8988T (cell line): Measurements from ENCODE around the gene PPP1R14C.
"Not testable (repeated sequence)": the region's sequence is repeated elsewhere in the genome, so short reads cannot be mapped to it uniquely, and the experiment has no call there.

Source experiments
- DNase-seq: peaks from one replicate; pipeline ENCODE4 v3.0.0; 2011

PPP1R14C gene

DNA sequence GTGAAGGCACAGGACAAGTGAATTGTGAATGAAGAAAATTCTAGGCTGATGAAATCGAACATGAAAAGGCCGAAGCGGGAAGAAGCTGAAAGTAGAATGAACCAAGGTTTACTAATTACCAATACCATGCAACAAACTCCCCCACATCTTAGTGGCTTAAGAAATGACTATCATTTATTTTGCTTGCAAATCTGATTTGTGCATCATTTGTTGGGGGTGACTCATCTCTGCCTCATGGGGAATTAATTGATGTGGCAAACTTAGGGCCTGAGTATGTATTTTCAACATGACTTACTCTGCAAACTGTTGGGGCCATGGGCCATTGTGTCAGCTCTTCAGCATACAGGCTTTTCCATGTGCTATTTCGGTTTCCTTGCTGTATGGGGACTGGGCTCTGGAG, 26.8 kb downstream of the PPP1R14C start:
- DNase-seq, result no peak

DNA sequence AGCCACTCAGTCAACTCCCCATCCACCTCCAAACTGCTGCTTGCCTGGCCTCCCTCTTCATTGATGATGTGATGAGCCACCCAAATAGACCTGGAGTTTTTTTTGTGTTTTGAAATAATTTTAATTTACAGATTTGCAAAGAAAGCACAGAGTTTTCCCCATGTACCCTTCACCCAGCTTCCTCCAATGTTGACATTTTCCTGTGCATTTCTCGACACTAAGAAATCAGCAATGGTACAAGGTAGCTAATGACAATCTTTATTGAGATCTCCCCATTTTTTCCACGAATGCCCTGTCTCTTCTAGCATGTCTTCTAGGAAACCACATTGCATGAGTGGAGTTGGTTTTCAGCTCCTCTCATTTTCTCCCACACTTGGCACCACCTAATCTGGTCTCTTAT, 30.1 kb downstream of the PPP1R14C start:
- no peak for DNase-seq

DNA sequence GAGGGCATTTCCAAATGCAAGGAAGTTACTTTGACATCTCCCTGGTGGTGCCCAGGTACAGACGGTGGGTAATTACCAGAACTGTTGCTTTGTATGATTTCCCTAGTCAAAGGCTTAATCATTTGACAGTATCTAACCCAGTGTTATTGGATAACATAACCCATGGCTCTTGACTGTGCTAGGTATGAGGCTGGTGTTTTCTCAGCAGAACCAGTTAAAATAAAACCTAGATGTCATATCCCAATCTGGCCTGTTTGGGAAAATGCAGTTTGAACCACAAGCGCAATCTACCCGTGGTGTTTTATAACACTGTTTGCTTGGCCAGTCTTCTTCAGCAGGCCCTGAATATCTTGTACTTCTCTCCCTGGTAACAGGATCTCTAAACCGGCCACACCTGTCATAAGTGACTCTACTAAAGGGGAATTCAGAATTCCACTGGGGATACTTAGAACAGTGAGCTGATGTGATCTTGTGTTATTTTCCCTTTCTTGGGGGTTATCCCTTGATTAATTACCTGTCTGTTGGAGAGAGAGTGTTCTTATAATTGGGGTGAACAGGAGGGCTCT, 32.8 kb downstream of the PPP1R14C start:
- no peak for DNase-seq

DNA sequence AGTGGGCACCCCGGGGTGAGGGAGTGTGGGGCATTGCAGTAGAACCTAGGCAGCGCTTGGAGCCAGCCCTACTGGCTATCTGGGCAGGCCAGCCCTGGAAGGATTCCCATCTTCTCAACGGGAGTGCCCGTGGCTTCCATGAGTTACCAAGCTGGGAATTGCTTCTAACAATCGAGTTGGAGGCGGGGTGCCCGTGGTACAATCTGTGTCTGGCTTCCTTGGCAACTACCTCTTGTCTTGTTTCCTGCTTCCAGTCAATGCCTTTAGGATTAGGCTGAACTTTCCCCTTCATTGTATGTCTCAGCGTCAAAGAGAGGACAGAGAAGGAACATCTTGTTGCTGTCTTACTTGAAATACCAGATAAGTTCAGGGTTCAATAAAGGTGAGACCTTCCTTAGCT, 33.3 kb downstream of the PPP1R14C start:
- DNase-seq, result no peak

DNA sequence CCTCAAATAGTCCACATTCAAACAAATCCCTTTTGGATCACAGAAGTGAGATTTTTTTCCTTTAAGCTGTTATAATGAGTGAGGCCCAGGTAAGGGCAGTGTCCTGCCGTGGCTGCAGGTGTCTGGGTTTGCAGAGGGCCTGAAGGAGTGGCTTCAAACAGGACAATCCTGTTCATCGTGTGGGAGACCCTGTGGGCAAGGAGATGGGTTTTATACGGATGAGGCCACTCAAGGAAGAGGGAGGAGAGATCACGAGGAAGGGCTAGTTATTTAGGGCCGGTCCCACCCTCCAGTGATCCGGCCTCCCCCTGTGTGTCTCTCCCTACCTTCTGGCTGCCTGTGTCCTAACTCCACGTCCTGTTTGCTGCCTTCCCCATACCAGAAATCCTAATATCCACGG, 33.8 kb downstream of the PPP1R14C start:
- DNase-seq, result no peak

DNA sequence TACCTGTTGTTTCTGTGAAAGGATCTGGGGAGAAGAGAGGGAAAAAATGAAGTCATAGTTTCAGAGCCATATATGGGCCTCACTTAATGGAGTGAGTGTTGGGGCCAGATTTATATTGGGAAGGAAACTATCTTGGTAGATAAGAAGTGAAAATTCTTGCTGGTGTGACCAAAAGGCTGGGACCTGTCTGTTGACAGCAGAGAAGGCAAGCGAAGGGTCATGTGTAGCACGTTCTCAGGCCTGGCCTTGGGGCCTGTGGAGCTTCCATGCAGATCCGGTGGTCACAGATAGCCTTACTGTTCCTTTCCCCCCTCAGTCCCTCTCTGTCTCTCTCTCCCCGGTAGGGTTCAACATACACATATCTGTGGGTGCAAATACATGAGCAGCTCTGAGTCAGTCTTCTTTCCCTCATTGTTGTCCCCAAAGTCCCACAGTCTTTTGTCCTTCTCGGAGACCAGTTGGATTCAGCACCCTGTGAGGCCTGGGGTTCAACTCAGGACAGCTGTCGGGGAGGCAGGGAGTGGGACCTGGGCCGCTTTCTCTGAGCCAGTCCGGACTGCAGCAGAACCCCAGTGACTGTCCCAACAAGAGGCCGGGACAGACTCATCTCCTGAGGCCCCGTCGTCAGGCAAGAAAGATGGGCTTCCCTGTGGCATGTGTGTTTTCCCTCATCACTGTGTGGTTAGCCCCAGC, 34.6 kb downstream of the PPP1R14C start:
- no peak for DNase-seq

DNA sequence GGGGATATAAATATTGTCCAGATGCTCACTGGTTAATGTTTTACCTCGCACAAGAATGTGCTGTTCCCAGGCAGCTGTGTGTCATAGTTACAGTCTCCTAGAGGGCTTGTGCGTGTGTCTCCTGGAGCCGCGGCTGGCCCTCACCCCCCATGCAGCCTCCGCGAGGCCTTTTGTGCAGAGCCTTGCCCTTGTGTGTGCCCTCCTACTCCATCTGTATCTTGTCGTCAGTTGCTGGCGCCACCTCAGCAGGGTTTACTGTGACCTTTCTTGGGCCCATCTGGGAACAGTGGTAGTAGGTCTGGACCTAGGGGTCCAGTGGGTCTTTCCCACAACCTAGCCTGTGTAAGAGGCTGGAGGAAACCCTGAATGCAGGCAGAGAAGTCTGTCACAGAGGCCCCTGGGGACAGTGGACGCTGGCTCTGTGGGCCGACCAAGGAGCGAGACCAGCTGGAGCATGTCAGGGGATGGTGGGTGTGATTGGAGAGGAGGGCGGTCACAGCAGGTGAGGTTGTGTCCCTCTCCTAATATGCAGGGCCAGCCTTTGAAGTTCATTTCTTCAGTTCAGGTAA, 35.2 kb downstream of the PPP1R14C start:
- no peak for DNase-seq

DNA sequence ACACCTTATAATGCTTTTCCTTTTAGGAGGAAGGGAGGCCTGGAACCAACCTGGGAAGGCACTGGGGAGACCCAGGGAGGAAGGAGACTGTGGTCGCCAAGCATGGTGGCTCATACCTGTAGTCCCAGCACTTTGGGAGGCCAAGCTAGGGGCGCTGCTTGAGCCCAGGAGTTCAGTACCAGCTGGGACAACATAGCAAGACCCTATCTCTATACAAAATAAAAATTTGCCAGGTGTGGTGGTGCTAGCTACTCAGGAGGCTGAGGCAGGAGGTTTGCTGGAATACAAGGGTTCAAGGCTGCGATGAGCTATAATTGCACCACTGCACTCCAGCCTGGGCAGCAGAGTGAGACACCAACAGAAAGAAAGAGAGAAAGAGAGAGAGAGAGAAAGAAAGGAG, 36.2 kb downstream of the PPP1R14C start:
- no peak for DNase-seq

DNA sequence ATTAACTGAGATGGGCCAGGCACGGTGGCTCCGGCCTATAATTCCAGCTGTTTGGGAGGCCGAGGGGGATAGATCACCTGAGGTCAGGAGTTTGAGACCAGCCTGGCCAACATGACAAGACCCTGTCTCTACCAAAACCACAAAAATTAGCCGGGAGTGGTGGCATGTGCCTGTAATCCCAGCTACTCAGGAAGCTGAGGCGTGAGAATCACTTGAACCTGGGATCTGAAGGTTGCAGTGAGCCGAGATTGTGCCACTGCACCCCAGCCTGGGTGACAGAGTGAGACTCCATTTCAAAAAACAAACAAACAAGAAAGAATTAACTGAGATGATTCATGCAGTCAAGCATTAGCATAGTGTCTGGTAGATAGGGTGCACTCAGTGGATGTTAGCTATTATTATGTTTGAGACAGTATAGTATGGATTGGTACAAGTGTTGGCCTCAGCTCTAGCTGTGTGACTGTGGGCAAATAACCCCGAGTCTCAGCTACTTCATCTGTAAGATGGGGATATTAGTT, 37.1 kb downstream of the PPP1R14C start:
- DNase-seq, result not testable (repeated sequence)

DNA sequence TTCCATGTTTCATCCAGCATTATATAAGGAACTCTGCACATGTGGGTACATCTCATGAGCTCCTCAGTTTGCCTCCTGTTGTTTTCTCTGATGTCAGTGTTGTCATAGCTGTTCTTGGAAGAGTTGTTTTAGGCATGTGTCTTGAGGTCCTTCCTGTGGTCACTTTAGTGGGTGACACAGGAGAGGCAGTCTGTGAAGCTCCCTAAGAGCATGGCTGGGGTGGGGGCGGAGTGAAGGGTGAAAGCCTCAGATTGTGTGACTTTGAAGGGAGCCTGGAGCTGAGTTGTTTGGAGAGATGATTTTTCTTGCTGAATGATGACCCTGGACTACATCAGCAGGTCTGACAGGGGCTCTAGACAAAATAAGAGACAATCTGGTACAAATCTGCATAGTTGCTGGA, 37.7 kb downstream of the PPP1R14C start:
- DNase-seq, result no peak

DNA sequence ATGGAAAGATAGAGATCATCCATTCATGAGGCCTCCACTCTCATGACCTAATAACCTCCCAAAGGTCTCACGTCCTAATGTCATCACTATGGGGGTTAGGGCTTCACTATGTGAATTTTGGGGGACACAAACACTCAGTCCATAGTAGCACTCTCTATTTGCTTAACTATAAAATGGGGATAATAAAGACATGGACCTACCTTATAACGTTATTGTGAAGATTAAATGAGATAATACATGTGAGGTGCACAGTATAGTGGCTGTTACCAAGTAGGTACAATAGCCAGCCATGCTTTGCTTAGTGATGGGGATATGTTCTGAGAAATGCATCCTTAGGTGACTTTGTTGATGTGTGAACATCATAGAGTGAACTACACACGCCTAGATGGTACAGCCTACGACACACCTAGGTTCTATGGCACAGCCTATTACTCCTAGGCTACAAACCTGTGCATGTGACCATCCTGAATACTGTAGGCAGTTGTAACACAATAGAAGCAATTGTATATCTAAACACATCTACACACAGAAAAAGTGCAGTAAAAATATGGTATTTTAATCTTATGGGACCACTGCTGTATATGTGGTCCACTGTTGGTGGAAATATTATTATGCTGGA, 39.7 kb downstream of the PPP1R14C start:
- DNase-seq, result no peak

DNA sequence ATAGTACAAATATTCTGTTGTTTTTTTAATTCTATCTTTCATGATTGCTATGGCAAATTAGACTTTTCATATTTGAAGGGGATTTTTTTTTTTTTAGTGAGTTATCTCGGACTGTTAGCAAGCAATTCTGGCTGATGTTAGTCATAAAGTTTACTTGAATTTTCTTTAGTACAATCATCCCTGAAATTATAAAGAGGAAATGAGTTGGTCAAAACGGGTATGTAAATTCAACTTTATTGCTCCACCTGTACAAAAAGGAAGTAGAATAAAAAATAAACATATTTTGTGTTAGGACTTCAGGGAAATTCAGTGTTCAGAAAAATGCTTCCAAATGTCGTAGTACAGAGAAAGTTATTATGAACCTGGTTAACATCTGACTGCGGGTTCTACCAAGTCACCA, 40.3 kb downstream of the PPP1R14C start:
- DNase-seq, result no peak

DNA sequence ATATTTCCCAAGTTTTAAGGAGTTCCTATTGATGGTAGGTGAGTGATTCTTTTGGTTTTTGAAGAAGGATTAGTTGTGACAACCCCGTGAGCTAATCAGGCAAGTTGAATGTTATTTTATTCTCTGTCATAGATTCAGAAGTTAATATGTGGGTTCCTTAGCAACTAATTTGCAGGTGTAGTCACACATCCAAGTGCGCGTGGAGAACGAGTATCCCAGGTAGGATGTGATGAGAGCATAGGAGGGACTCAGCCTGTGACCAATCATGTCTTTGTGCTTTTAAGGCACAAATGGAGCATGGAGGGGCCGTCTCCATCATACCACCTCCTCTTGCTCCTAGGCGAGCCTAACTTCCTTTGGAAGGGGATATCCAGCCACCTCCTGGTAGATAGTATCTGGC, 41.1 kb downstream of the PPP1R14C start:
- DNase-seq, result no peak

DNA sequence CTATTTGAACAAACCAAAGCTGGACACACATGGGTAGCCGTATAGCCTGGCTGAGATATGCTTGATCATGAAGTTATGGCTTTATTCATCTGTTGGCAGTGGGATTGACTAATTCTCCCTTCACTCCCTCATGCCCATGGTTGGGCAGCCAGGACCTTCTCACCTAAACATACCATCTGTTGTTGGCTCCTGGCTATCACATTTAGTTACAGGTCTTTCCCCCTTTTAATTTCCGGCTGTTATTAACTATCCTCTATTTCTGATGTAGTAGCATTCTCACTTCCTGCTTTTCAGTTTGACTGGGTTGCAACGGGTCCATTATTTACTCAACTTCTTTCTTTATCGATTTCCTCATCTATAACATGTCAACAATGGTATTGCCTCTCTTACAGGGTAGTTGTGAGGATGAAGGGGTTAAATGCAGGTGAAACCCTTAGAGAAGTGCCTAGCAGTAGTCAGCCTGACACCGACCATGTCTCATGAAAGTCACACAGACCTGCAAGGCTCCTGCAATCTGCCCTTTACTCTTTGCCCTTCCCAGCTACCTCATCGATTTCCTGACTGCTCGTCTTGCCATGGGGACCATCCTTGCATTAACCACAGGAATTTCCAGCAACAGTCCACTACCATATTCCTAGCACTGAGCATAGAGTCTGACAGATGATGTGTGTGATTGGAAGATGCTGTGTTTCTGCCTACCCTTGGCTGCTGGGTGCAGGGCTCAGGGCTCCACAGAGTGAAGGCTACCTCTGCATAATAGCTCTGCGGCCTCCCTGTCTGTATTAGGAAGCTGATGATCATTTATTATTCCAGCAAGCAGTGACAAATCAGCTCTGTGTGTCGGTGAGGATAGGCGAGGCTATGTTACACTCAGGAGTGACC, 42.2 kb downstream of the PPP1R14C start:
- DNase-seq, result no peak

DNA sequence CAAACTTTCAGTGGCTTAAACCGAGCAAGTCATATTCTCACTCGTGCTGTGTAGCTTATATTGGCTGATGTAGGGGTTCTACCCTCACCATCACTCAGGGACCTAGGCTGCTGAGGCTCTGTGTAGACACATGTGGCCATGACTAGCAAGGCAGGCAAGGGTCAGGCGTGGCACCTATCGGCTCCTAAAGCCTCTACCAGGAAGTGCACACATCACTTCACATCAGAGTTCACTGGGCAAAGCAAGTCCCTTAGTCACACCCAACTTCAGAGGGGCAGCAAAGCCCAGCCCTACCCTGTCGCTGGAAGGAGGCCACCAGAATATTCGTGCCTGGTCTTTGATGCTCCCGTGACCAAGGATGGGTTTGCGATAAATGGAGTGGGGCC, 42.9 kb downstream of the PPP1R14C start:
- DNase-seq, result no peak

DNA sequence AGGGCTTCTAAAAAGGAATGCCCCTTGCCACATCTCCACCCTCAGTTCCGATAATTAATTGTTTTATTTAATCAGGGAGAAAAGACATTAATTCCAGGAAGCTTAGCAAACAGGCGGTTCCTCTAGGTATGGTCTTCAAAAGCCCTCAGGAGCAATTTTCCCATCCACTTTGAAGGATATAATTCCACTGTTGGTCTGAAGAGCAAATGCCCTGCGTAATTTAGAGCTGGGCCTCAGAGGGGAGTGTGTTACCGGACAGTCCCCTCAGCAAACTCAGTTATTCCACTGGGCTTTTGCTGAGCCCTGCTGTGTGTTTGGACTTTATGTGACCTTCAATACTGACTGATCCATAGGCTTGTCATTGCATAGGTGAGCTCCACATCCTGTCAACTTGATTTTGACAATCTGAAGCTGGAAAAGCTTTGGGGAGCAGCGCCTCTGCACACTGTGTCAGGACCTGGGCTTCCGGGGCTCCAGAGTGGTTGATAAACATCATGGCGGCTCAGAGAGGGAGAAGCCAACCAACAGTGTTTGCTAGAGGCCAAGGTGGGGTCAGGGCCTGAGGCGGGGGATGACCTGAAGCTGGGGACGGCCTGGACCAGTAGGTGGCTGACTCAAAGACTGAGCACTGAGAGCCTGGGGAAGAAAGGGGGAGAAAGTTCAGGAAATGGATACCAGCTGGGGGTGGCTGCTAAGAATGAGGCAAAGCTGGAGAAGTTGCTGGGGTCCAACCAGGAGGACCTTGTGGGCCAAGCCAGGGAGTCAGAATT, 43.5 kb downstream of the PPP1R14C start:
- no peak for DNase-seq

DNA sequence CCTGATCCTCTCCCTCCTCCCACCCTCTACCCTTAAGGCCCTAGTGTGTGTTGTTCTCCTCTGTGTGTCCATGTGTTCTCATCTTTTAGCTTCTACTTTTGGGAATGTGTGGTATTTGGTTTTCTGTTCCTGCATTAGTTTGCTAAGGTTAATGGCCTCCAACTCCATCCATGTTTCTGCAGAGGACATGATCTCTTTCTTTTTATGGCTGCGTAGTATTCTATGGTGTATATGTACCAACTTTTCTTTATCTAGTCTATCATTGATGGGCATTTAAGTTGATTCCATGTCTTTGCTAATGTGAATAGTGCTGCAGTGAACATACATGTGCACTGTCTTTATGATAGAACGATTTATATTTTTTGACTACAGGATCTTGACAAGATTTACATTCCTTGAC, 44.6 kb downstream of the PPP1R14C start:
- not testable (repeated sequence) for DNase-seq

DNA sequence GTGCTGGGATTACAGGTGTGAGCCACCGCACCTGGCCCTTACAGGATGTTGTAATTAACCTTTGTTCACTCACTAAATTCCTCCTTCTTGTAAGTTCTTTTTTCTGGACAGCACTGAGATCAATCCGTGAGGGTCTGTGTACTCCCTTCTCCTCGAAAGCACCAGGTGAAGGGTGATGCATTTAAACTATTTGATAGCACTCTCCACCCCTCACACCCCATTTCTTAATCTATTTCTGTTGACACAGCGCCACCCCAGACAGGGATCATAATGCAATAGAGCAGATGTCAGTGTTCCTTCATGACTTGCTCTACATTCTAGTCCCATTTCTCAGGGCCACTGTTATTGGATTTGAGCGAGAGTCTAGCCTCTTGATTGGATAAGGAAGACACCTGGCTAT, 46.3 kb downstream of the PPP1R14C start:
- no peak for DNase-seq

DNA sequence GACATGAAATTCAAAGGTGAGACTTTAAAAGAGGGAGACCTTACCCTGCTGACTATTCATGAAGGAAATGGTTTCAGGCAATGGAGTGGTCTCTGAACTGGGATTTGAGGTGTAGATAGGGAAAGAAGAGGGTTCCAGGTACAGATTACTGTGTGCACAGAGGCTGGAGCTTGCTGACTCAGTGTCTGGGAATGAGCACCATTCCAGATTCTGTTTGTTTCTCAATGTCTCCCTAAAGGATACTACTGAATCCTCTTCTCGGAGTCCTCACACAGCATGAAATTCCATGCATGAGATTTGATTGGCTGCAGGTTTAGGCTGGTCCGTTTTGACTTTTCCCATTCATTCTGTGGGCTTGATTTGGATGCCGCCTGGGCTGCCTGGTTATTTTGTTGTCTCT, 49.0 kb downstream of the PPP1R14C start:
- DNase-seq, result no peak

DNA sequence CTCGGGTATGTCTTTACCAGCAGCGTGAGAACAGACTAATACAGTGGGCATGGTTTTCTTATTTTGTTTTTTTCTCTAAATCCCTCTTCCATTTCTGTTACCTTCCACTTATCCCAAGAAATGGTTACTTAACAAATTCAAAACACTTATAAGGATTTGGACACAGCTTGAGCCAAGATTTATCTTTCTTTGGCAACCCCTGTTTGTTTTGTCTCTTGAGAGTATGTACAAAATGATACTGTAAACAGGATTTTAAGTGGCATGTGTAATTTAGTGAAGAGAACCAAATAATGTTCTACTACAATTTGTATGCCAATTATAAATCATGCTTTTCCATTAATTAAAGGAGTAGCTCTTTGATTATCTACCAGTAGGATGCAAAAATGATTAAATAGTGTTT, 51.4 kb downstream of the PPP1R14C start:
- no peak for DNase-seq

DNA sequence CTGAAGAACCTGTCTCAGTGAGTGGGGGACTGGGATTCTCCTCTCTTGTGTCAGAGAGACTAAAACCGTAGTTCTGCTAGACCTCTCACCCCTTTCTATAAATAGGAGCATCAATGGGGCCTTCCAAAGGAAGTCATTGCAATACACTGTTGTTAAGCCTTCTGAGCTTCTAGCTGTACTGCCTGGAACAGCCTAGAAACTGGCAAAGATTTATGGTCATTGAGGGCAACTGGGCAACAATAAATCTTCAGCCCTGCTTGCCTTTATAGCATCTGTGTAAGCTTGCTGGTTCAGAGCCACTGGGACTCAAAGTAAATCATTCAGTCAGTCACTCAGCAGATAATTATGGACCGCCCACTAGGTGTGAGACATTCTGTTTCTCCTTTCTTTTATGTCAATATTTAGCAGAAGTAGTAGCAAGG, 53.2 kb downstream of the PPP1R14C start:
- DNase-seq, result no peak
